Measurements from ENCODE around the gene STAM.
A peak's percentile ranks its signal among the peaks of the same experiment; 100 is the strongest.

DNA sequence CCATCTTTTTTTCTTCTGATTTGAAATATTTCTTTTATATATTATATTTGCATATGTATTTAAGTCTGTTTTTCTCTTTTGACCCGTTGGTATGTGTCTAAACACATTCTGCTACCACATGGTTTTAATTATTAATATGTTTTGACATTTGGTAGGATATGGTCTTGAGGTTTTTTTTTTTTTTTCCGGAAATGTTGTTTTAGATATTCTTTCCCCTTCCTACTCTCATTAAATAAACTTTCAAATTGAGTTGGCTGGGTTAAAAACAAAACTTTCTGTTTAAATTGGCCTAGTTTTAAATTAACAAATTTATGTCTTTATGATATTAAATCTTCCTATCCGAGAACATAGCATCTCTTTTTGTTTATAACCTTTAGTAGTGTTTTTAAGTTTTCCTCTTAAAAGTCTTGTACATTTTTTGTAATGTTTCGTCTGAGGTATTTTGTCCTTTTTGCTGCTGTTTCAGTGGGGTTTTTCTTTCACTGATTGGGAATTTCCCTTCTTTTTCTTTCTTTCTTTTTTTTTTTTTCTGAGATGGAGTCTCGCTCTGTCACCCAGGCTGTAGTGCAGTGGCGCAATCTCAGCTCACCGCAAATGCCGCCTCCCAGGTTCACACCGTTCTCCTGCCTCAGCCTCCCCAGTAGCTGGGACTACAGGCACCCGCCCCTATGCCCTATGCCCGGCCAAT, 25.4 kb downstream of the STAM start:
- TF ChIP-seq RCOR1 (conservative IDR thresholded peaks at IDR 0.05; ENCODE audit: low read depth, low read length) = no peak
- no peak for TF ChIP-seq JUND (IDR thresholded peaks at IDR 0.05; ENCODE audit: low read depth, low read length)
- TF ChIP-seq EP300 (IDR thresholded peaks at IDR 0.05; ENCODE audit: borderline replicate concordance in 1 of 2, control insufficient read depth in 1 of 2, low read depth in 2 of 2, low read length in 2 of 2) = no peak
- no peak for TF ChIP-seq POLR2AphosphoS5 (IDR thresholded peaks at IDR 0.05; ENCODE audit: low read length)
- peak in 1 of 2 experiments; percentile 30; a peak in 1 of 4 replicates for TF ChIP-seq ETV6 (conservative IDR thresholded peaks at IDR 0.05 in 1 of 2, IDR thresholded peaks at IDR 0.05 in 1 of 2; ENCODE audit: borderline replicate concordance in 1 of 2, low read depth in 1 of 2)
- TF ChIP-seq BHLHE40 (IDR thresholded peaks at IDR 0.05; ENCODE audit: borderline replicate concordance in 1 of 2, low read depth in 2 of 2, low read length in 1 of 2) = no peak
- TF ChIP-seq RAD51 (IDR thresholded peaks at IDR 0.05) = peak; percentile 36; the same call in 1 of the 2 replicates
- TF ChIP-seq, protein P1, sequence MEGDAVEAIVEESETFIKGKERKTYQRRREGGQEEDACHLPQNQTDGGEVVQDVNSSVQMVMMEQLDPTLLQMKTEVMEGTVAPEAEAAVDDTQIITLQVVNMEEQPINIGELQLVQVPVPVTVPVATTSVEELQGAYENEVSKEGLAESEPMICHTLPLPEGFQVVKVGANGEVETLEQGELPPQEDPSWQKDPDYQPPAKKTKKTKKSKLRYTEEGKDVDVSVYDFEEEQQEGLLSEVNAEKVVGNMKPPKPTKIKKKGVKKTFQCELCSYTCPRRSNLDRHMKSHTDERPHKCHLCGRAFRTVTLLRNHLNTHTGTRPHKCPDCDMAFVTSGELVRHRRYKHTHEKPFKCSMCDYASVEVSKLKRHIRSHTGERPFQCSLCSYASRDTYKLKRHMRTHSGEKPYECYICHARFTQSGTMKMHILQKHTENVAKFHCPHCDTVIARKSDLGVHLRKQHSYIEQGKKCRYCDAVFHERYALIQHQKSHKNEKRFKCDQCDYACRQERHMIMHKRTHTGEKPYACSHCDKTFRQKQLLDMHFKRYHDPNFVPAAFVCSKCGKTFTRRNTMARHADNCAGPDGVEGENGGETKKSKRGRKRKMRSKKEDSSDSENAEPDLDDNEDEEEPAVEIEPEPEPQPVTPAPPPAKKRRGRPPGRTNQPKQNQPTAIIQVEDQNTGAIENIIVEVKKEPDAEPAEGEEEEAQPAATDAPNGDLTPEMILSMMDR (IDR thresholded peaks at IDR 0.05 in 2 of 3, conservative IDR thresholded peaks at IDR 0.05 in 1 of 3; ENCODE audit: control insufficient read depth in 2 of 3, extremely low read depth in 1 of 3, insufficient read depth in 1 of 3, low read depth in 3 of 3, low read length in 3 of 3) = no peak
- no peak for TF ChIP-seq ZNF24 (IDR thresholded peaks at IDR 0.05)
- TF ChIP-seq, protein P2, sequence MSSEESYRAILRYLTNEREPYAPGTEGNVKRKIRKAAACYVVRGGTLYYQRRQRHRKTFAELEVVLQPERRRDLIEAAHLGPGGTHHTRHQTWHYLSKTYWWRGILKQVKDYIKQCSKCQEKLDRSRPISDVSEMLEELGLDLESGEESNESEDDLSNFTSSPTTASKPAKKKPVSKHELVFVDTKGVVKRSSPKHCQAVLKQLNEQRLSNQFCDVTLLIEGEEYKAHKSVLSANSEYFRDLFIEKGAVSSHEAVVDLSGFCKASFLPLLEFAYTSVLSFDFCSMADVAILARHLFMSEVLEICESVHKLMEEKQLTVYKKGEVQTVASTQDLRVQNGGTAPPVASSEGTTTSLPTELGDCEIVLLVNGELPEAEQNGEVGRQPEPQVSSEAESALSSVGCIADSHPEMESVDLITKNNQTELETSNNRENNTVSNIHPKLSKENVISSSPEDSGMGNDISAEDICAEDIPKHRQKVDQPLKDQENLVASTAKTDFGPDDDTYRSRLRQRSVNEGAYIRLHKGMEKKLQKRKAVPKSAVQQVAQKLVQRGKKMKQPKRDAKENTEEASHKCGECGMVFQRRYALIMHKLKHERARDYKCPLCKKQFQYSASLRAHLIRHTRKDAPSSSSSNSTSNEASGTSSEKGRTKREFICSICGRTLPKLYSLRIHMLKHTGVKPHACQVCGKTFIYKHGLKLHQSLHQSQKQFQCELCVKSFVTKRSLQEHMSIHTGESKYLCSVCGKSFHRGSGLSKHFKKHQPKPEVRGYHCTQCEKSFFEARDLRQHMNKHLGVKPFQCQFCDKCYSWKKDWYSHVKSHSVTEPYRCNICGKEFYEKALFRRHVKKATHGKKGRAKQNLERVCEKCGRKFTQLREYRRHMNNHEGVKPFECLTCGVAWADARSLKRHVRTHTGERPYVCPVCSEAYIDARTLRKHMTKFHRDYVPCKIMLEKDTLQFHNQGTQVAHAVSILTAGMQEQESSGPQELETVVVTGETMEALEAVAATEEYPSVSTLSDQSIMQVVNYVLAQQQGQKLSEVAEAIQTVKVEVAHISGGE (CRISPR knock-in tag; IDR thresholded peaks at IDR 0.05) = no peak
- TF ChIP-seq SP1 (IDR thresholded peaks at IDR 0.05; ENCODE audit: low read depth, low read length) = no peak
